GM18520 (cell line): Measurements from ENCODE around the gene TMEM198.

Source experiments
- ATAC-seq: cut with Tn5 transposase; IDR thresholded peaks from one replicate; pipeline ENCODE4 v1.9.1; 2021; ENCODE audit not compliant: unreplicated experiment

Gene TMEM198

GRCh38 chr2:219575566-219576504, 32.0 kb downstream of the TMEM198 start:
- ATAC-seq = no peak

DNA sequence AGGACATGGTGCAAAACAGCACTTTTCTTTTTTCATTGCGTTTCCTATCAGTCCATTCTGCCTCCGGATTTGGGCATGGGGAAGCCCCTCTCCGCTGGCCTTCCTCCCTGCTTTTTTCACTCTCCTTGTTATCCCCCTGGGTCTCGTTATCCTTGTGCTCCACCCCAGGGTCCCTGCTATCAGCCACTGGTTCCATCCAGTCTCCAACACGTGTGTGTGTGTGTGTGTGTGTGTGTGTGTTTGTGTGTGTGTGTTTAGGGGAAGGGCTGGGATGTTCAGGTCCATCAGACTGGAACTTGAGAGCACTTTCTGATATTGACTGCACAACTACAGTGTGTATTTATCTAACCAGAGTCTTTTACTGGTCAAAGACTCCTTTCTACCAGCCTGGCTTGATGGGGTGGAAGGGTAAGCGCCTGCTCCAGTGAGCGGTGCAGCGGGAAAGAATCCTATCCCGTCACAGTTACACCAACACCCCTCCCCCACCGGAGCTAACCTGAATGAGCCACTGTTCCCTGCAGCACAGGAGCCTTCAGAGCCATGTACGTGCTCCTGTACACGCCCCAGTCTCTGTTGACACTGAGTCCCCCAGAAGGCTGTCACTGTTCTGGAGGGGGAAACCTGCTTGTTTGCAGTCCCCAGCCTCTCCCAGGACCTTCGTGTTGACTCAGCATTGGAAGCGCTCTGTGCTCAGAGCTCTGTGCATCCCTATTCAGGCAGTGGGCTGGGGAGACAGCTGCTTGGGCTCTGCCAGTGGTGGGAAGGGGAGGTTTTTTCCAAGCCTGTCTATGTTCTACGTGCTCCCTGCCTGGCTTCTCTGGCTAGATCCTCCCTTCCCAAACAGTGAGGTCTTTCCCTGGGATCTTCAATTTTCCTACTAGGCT, 32.9 kb downstream of the TMEM198 start:
- no peak for ATAC-seq

GRCh38 chr2:219578811-219579613, 35.2 kb downstream of the TMEM198 start:
- no peak for ATAC-seq

- no peak for ATAC-seq
These were observed 37.5 kb downstream of the TMEM198 start for GRCh38 chr2:219581346-219581745.

GRCh38 chr2:219591091-219591490, 47.3 kb downstream of the TMEM198 start:
- ATAC-seq = no peak

- no peak for ATAC-seq
These were observed 48.9 kb downstream of the TMEM198 start for GRCh38 chr2:219592736-219593135.

GRCh38 chr2:219593154-219593553, 49.3 kb downstream of the TMEM198 start:
- no peak for ATAC-seq

DNA sequence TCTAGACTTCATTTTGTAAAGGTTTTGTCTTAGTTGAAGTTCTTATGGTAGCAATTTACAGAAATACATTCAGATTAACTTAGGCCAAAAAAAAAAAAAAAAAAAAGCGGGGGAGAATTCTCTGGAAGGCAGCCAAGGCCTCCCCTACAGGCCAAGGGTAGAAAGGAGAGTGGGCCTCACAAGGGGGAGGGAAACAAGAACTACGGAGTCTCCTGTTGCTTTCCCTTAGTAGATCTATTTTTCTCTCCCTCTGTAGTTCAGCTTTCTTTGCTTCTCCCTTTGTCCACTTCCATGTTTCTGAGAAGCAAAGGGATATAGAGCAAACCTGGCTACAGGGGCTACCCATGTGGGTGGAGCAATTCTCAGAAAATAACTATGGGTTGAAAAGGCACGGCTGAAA, 51.4 kb downstream of the TMEM198 start:
- ATAC-seq = no peak

DNA sequence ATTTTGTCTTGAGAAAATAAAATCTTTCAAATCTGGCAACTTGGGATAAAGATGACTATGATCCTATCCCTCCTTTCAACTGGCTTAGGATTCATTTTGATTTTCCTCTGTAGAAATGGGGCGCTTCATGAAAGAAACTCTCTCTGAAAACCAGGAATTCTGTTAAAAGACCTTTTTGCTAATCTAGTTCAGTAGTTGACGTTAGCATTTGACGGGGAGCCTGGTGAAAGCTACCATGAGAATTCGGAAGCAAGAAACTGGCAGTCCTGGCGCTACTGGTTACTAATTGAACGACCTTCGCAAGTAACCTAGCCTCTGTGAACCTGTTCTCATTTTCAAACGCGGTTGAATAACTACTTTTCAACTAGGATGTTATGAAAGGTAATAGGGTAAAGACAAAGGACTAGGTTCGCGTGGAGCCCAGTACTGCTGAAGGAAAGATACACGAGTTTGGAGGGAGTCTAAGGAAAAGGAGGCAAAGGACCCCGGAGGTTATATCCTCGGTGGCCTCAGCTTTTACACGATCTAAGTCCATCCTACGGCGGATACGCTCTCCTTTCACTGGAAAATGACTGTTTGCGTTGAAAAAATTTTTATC, 53.2 kb downstream of the TMEM198 start:
- no peak for ATAC-seq

GRCh38 chr2:219597552-219598307, 53.9 kb downstream of the TMEM198 start, which contains the start of gene STK11IP:
TSS of gene STK11IP (plus strand) at chr2:219597857. CDS start at chr2:219598120, 263 bp downstream.
- peak; percentile 79 for ATAC-seq

DNA sequence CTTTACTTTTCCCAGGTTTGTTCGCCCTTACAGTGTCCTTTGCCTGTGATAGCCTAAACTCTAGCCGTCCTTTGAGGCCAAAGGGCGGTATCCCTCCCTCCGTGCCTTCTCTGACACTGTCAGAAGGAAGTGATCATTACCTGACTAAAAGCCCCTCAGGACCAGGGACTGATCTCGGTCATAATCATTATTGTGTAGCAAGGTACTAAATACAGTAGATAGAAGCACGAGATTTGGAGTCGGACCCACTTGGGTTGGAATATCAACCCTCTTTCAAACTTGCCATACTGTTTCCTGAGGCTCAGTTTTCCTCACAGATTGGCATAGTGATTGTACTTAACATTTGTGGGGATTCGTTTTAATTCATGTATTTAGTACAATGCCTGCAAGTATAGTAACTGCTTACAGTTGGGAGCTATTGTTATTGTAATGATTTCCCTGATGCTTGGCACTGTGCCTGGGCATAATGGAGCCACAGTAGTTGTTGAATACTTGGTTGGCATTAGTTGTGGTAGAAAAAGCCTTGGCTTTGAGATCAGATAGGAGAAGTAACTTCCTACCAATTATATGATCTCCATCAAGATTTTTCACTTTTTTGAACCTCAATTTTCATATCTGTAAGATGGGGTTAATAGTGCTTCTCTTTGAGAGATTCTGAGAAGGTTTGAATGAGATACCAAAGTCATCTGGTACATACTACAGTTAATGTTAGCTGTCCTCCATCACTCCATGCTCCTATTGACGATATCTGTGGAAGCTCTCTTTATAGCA, 54.7 kb downstream of the TMEM198 start:
- no peak for ATAC-seq
